Endothelial cell of umbilical vein (primary cell): ENCODE data around the gene ASMTL. TPM values are rescaled to one million over a fixed set of nuclear protein-coding genes. Genes with fewer than 3 reads are reported as not detected.

Source experiments
- BruUV-seq: library from RNA; stranded (reverse); fragments of 400-500 nt; replicated peaks from 2 replicates; lab custom pipeline; 2021; lab: Mats Ljungman, UMichigan
- CTCF ChIA-PET: fragments of 300-600, 350-600 bp; sonication (Branson Sonifier 250); formaldehyde crosslinking; loops from one replicate; lab custom pipeline; 2021; ENCODE audit warnings: antibody characterized with exemption, inconsistent platforms; lab: Charles Lee
- POLR2A ChIA-PET: fragments of 300-600, 350-600 bp; sonication (Branson Sonifier 250); formaldehyde crosslinking; loops from one replicate; lab custom pipeline; 2021; ENCODE audit warnings: antibody characterized with exemption, inconsistent platforms; lab: Charles Lee
- DNase-seq: peaks from one replicate; pipeline ENCODE4 v3.0.0-alpha.2; 2011; ENCODE audit warnings: low read depth, low spot score
- FAIRE-seq: peaks from 2 replicates; lab custom pipeline; 2011; peaks lifted over from hg19 to GRCh38; lab: Jason Lieb, UNC
- H2AFZ ChIP-seq: 2 replicates; pipeline ENCODE4 v1.6.0; 2012; ENCODE audit warnings: low read depth, low read length, control low read depth, inconsistent platforms
- H3K27ac ChIP-seq: 2 replicates; pipeline ENCODE4 v1.5.1; 2011; ENCODE audit warnings: low read depth, mild to moderate bottlenecking, control low read depth, low read length, moderate library complexity; ENCODE audit not compliant: insufficient read depth
- H3K27me3 ChIP-seq, 2 experiments: 2 replicates each; pipeline versions ENCODE4 v1.6.0 to v1.6.1; 2011; ENCODE audit warnings: low read length in 2 of 2, mixed read lengths in 1 of 2; ENCODE audit not compliant: control insufficient read depth in 2 of 2, insufficient read depth in 2 of 2
- H3K36me3 ChIP-seq, 2 experiments: 2 replicates in 1 of 2; 3 replicates in 1 of 2; pipeline ENCODE4 v1.5.1; 2011; ENCODE audit warnings: low read length in 2 of 2, mild to moderate bottlenecking in 1 of 2, moderate library complexity in 1 of 2; ENCODE audit not compliant: control insufficient read depth in 2 of 2, insufficient read depth in 2 of 2; ENCODE audit errors: extremely low read depth in 1 of 2
- H3K4me1 ChIP-seq: 3 replicates; pipeline ENCODE4 v1.5.1; 2011; ENCODE audit warnings: mild to moderate bottlenecking, low read length; ENCODE audit not compliant: control insufficient read depth, insufficient read depth; ENCODE audit errors: extremely low read depth
- H3K4me2 ChIP-seq: 2 replicates; pipeline ENCODE4 v1.6.1; 2011; ENCODE audit warnings: low read length, control low read depth, mixed read lengths; ENCODE audit not compliant: insufficient read depth
- H3K4me3 ChIP-seq, 3 experiments: fragments of 200-600 bp in 1 of 3; sonication (generic), shearing (Covaris generic) in 1 of 3; replicated peaks in 1 of 3; 2 replicates each; pipeline ENCODE4 v1.5.1; 2011 to 2016; ENCODE audit warnings: control low read depth in 3 of 3, low read length in 3 of 3, mild to moderate bottlenecking in 2 of 3, inconsistent platforms in 1 of 3, low read depth in 1 of 3, moderate library complexity in 1 of 3; ENCODE audit not compliant: insufficient read depth in 1 of 3
- H3K79me2 ChIP-seq: 2 replicates; pipeline ENCODE4 v1.6.0; 2012; ENCODE audit warnings: low read length, inconsistent platforms; ENCODE audit not compliant: control insufficient read depth, insufficient read depth
- H3K9ac ChIP-seq: replicated peaks from 2 replicates; pipeline ENCODE3; 2011; ENCODE audit warnings: low read length, control low read depth; ENCODE audit not compliant: insufficient read depth; ENCODE audit errors: extremely low read depth
- H3K9me1 ChIP-seq: replicated peaks from 3 replicates; pipeline ENCODE4 v1.6.0; 2011; ENCODE audit warnings: mild to moderate bottlenecking, low read length; ENCODE audit not compliant: control insufficient read depth, insufficient read depth; ENCODE audit errors: extremely low read depth
- H3K9me3 ChIP-seq: replicated peaks from 2 replicates; pipeline ENCODE4 v1.5.1; 2012; ENCODE audit warnings: low read length, inconsistent platforms; ENCODE audit not compliant: control insufficient read depth, insufficient read depth
- H4K20me1 ChIP-seq: replicated peaks from 2 replicates; pipeline ENCODE3; 2011; ENCODE audit warnings: mild to moderate bottlenecking, low read length; ENCODE audit not compliant: control insufficient read depth, insufficient read depth; ENCODE audit errors: extremely low read depth
- EZH2 ChIP-seq: IDR thresholded peaks from 2 replicates; pipeline ENCODE4 v1.6.1; 2012; ENCODE audit warnings: borderline replicate concordance, low read depth, mild to moderate bottlenecking, moderate library complexity, low read length, inconsistent platforms; ENCODE audit not compliant: severe bottlenecking
- FOS ChIP-seq: IDR thresholded peaks from 2 replicates; pipeline ENCODE4 v1.6.1; 2011; ENCODE audit warnings: mild to moderate bottlenecking, low read length, moderate library complexity, borderline replicate concordance; ENCODE audit not compliant: insufficient read depth
- GATA2 ChIP-seq: IDR thresholded peaks from 2 replicates; pipeline ENCODE4 v1.7.0; 2011; ENCODE audit warnings: low read depth, mild to moderate bottlenecking, moderate library complexity, mixed read lengths, low read length; ENCODE audit not compliant: insufficient read length, insufficient read depth
- MYC ChIP-seq: IDR thresholded peaks from one replicate; pipeline ENCODE4 v1.6.1; 2011; ENCODE audit warnings: mild to moderate bottlenecking, low read depth, low read length
- POLR2A ChIP-seq: IDR thresholded peaks from 2 replicates; pipeline ENCODE4 v1.6.1; 2012; ENCODE audit warnings: low read depth, mild to moderate bottlenecking, control low read depth, low read length
- POLR2AphosphoS5 ChIP-seq: IDR thresholded peaks from 2 replicates; pipeline ENCODE4 v1.6.1; 2012; ENCODE audit warnings: low read depth, mild to moderate bottlenecking, control low read depth, low read length, moderate library complexity; ENCODE audit not compliant: insufficient read depth
- dilution Hi-C: fragments of 300-500 bp; cut with MboI; formaldehyde crosslinking; loops from one replicate; pipeline ENCODE4 v1.15.0; 2019; ENCODE audit warnings: low sequenced_read_pairs; ENCODE audit not compliant: extremely low pct_ligation_motif_present
- intact Hi-C: fragments of 100-400 bp; cut with micrococcal nuclease; formaldehyde crosslinking; loops from one replicate; pipeline ENCODE4 v1.10.0; 2022
- polyA plus RNA-seq, 4 experiments: library from polyadenylated mRNA; depleted of rRNA in 3 of 4; stranded (reverse) in 3 of 4; unstranded in 1 of 4; fragments of >200 nt; gene quantifications; 2 replicates each; pipeline versions ENCODE4 v1.2.1 to v1.2.3, GENCODE V29; 2011 to 2012; ENCODE audit warnings: missing spikeins in 1 of 4
- total RNA-seq: library from RNA; stranded (reverse); gene quantifications from 2 replicates; pipeline ENCODE4 v1.2.3, GENCODE V29; 2021
- TF ChIP-seq, protein P1 (sequence below), 2 donors: IDR thresholded peaks; 1 replicate in 1 of 2; 2 replicates in 1 of 2; pipeline ENCODE4 v1.5.1; 2011; ENCODE audit warnings: low read length in 2 of 2, mild to moderate bottlenecking in 2 of 2, moderate library complexity in 2 of 2, control low read depth in 1 of 2, inconsistent platforms in 1 of 2, low read depth in 1 of 2; ENCODE audit not compliant: insufficient read depth in 1 of 2; ENCODE audit errors: extremely low read depth in 1 of 2
- TF ChIP-seq, protein P2 (sequence below): IDR thresholded peaks from 2 replicates; pipeline ENCODE4 v1.6.1; 2011; ENCODE audit not compliant: insufficient read depth, insufficient read length

ASMTL gene
- total and polyA plus RNA-seq, 2 donors (not counting 3 experiments of a cell fraction or from before 2014, with no cell fraction given) = 27.1 to 29.9 TPM

DNA sequence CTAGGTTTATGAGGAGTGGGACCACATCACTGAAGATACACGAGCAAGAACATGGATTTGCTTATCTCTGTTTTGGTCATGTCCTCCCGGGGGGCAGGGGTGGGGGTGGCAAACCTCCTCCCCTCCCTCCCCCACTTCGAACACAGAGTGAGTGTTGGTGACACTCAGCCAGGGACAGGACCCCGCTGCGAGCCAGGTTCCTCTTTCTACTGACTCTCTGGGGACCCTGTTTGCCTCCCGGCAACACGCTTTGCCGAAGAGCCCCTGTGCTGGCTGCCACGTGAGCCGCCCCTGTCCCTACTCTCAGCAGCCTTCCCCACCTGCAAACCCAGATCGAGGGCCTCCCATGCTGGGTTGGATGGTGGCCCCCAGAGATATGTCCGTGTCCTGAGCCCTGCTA lies 49.5 kb upstream of the ASMTL start:
- no peak overlapping the region for H2AFZ ChIP-seq
- H3K9me3 ChIP-seq = no peaks in the 10 kb centered on the region
- H3K79me2 ChIP-seq = no peaks in the 10 kb centered on the region
- BruUV-seq = no TSS peak
- no peaks in the 10 kb centered on the region for H3K27me3 ChIP-seq
- no peak overlapping the region for H3K27ac ChIP-seq
- intact Hi-C loops (no loop called here), dilution Hi-C loops (no loop called here)
- no peaks in the 10 kb centered on the region for H3K4me1 ChIP-seq
- no peak overlapping the region for H3K4me2 ChIP-seq
- FAIRE-seq (no peak), DNase-seq (no peak)
- TF ChIP-seq, protein P1, sequence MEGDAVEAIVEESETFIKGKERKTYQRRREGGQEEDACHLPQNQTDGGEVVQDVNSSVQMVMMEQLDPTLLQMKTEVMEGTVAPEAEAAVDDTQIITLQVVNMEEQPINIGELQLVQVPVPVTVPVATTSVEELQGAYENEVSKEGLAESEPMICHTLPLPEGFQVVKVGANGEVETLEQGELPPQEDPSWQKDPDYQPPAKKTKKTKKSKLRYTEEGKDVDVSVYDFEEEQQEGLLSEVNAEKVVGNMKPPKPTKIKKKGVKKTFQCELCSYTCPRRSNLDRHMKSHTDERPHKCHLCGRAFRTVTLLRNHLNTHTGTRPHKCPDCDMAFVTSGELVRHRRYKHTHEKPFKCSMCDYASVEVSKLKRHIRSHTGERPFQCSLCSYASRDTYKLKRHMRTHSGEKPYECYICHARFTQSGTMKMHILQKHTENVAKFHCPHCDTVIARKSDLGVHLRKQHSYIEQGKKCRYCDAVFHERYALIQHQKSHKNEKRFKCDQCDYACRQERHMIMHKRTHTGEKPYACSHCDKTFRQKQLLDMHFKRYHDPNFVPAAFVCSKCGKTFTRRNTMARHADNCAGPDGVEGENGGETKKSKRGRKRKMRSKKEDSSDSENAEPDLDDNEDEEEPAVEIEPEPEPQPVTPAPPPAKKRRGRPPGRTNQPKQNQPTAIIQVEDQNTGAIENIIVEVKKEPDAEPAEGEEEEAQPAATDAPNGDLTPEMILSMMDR (IDR thresholded peaks at IDR 0.05; ENCODE audit: extremely low read depth in 1 of 2, insufficient read depth in 1 of 2, low read depth in 1 of 2, low read length in 2 of 2) = no peak
- TF ChIP-seq GATA2 (no peak), POLR2A (no peak), EZH2 (no peak), MYC (no peak), POLR2AphosphoS5 (no peak), FOS (no peak)
- TF ChIP-seq, protein P2, sequence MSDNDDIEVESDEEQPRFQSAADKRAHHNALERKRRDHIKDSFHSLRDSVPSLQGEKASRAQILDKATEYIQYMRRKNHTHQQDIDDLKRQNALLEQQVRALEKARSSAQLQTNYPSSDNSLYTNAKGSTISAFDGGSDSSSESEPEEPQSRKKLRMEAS = no peak
- no peaks in the 10 kb centered on the region for H4K20me1 ChIP-seq
- POLR2A ChIA-PET = no interaction called here
- no peak overlapping the region for H3K9ac ChIP-seq
- H3K9me1 ChIP-seq = no peaks in the 10 kb centered on the region
- CTCF ChIA-PET = no interaction called here
- H3K36me3 ChIP-seq = no peaks in the 10 kb centered on the region
- H3K4me3 ChIP-seq = no peak overlapping the region
